Left renal pelvis (tissue), 4 donors: ENCODE data around the gene PRIM1. TPM values are rescaled to one million over a fixed set of nuclear protein-coding genes. Genes with fewer than 3 reads are reported as not detected.
"Not testable (repeated sequence)": the region's sequence is repeated elsewhere in the genome, so short reads cannot be mapped to it uniquely, and the experiment has no call there.

Source experiments
- DNase-seq, 4 donors: peaks; one replicate each; pipeline ENCODE4 v3.0.0-alpha.2; 2013; ENCODE audit warnings: low read depth in 4 of 4, low spot score in 3 of 4
- polyA plus RNA-seq, 4 donors: library from polyadenylated mRNA; unstranded; fragments of 120-200 nt; gene quantifications; one replicate each; pipeline ENCODE4 v1.2.1, GENCODE V29; 2013; ENCODE audit not compliant: insufficient read length in 4 of 4

Gene PRIM1
- polyA plus RNA-seq, 4 donors, result 16.7 to 23.6 (median 19.1) TPM

GRCh38 chr12:56721216-56721615 is 30.9 kb downstream of the PRIM1 start:
- no peak for DNase-seq

- DNase-seq, result no peak
Observed at GRCh38 chr12:56720731-56721151, 31.4 kb downstream of the PRIM1 start.

GRCh38 chr12:56719056-56719455 is 33.1 kb downstream of the PRIM1 start:
- no peak for DNase-seq

GRCh38 chr12:56718636-56719035 is 33.5 kb downstream of the PRIM1 start:
- no peak for DNase-seq

GRCh38 chr12:56718149-56718548 is 34.0 kb downstream of the PRIM1 start:
- DNase-seq, result no peak

- no peak for DNase-seq
Observed at GRCh38 chr12:56716933-56717880, 34.9 kb downstream of the PRIM1 start.

- no peak for DNase-seq
Observed at GRCh38 chr12:56716458-56716857, 35.7 kb downstream of the PRIM1 start.

GRCh38 chr12:56715798-56716197 is 36.3 kb downstream of the PRIM1 start:
- no peak for DNase-seq

- DNase-seq, result no peak
Observed at GRCh38 chr12:56714431-56714929, 37.6 kb downstream of the PRIM1 start.

GRCh38 chr12:56713345-56713744 is 38.8 kb downstream of the PRIM1 start:
- DNase-seq, result no peak

GRCh38 chr12:56709759-56710376 is 42.3 kb downstream of the PRIM1 start:
- DNase-seq, result no peak

GRCh38 chr12:56704522-56704921 is 47.6 kb downstream of the PRIM1 start:
- DNase-seq, result not testable (repeated sequence)

- DNase-seq, result no peak
Observed at GRCh38 chr12:56699020-56699661, 53.0 kb downstream of the PRIM1 start.

GRCh38 chr12:56695327-56696101 is 56.6 kb downstream of the PRIM1 start:
- no peak for DNase-seq

GRCh38 chr12:56694161-56694560 is 58.0 kb downstream of the PRIM1 start:
- no peak for DNase-seq

GRCh38 chr12:56688846-56689109 is 63.3 kb downstream of the PRIM1 start:
- DNase-seq, result peak in 1 of 4 donors; percentile 14

GRCh38 chr12:56688129-56688845 is 63.8 kb downstream of the PRIM1 start, which contains the start of gene PTGES3:
Gene PTGES3 (minus strand): TSS chr12:56688284. CDS start chr12:56687999, 285 bp downstream.
- peak; percentile 93 to 96 (median 95) for DNase-seq

- peak in 2 of 4 donors; percentile 31 for DNase-seq
Observed at GRCh38 chr12:56687223-56688128, 64.6 kb downstream of the PRIM1 start.
